Germinal center (tissue), 1 donor: ENCODE measurements around the gene FBXO34.

ENCODE experiments used
- DNase-seq: peaks from one replicate; pipeline ENCODE4 v3.0.0; 2012; ENCODE audit warnings: mixed read lengths, low spot score

The FBXO34 gene

DNA sequence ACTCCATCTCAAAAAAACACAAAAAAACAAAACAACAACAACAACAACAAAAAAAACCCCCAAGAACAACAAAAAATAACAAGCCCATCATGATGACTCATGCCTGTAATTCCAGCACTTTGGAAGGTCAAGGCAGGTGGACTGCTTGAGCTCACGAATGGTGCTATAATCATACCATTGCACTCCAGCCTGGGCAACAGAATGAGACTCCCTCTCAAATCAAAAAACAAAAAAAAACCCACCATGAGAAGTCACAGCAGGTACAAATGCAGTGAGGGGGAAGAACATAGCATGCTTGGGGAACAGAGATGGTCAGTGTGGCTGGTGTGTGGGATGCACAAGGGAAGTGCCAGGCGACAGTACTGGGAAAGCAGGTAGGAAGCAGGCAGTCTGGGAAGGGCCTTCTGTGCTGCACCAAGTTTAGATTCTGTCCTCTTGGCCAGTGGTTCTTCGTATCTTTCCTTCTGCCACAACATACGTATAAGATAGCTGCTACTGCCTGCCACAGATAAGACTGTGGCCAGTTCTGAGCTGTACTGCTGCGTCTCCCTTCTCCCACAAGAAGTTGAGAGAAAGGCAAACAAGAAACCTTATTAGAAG lies 112.4 kb downstream of the FBXO34 start:
- no peak for DNase-seq

DNA sequence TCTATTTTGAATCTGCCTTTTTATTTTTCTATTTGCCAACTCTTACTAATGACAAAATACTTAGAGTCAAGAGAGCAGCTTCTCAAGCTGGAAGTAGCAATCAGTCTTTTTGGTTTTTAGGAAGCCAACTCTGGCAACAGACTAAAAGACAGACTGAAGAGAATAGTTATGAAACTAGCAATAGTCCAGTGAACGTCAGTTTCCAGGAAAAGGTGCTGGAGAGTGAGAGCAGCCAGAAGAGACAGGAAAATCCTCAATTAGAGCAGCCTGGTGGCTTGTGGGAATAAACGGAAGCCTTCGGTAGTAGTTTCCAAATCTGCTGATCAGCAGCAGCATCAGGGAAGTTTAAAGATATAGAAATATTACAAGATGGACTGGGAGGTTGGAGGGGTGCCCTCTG lies 113.3 kb downstream of the FBXO34 start:
- no peak for DNase-seq

DNA sequence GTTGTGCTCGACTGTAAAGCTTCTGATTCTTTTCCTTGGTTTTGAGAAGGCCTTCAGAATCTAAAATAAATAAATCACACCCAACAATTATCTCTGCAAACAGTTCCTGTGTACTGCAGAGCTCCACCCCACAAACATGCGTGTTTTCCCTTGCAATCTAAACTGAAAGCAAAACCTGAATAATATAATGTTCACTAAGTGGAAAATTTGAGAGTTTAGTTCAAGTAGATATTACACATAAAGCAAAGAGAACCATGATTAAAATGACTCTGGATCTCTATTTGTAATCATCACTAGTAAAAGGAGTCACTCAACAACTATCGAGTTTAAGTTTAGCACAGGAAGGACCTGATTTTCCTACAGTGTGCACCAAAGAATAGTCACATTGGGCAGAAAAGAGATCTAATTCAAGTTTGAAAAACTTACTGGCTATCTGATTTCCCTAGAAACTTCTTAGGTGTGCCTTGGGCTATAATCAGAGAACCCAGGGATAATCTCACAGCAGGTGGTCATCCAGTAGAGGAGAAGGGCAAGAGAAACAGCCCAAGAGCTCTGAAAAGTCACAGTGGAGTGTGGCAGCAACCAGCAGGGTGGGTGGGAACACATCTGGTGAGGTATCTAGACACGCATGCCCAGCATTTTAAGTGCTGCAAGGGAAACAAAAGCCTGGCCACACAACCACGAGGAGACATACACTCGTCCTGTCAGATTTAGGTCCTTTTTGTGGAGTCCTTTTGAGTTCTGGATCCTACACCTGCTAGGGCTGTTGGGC lies 115.0 kb downstream of the FBXO34 start:
- DNase-seq = no peak

DNA sequence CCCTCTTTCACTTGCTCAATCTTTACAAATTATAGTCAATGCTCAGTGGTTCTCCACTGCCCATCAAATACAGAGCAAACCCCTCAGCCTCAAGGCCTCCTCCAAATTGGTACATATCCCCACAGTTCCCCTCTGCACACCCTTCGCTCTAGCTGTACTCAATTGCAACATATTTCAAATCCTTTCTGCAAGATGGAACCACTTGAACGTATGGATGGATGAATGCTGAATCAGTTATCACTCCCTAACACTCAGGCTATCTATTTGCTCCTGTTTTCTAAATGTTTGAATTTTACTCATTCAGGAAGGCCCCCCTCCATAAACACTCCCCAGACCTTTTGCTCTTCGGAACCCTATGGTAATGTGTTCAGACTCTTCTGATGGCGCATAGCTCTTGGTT lies 115.9 kb downstream of the FBXO34 start:
- no peak for DNase-seq

DNA sequence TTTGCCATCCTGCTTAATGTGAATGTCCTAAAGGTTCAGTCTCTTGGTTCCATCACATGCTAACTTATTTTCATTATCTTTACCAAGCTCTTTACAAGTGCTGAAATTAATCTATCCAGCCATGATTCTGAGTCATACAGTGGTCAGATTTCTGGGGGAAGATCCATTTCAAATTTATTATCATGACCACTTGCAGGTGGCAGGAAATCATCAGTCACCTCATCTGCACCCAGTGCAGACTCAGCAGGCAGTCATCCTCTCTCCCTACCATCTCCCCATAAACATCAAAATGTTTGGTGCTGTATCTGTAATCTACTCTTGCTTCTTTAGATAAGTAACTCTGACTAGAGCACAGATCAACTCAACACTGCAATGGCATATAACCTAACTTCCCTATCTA lies 116.9 kb downstream of the FBXO34 start:
- no peak for DNase-seq

DNA sequence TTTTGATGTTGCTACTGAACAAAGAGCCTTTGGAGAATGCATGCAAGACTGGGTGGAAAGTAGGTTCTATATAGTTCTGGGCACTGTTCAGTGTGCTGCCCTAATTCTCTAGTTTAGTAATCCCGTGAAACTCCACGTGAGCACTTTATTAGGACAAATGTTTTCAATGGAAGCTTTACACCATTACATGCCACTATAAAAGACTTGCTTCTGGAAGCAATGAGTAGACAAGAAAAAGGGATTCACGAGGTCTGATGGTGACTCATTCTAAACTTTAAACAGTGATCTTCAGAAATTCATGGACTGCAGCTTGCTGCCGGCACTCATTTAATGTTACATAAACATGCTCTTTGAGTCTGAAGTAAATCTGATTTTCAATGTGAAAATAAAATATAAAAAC lies 118.1 kb downstream of the FBXO34 start:
- no peak for DNase-seq

DNA sequence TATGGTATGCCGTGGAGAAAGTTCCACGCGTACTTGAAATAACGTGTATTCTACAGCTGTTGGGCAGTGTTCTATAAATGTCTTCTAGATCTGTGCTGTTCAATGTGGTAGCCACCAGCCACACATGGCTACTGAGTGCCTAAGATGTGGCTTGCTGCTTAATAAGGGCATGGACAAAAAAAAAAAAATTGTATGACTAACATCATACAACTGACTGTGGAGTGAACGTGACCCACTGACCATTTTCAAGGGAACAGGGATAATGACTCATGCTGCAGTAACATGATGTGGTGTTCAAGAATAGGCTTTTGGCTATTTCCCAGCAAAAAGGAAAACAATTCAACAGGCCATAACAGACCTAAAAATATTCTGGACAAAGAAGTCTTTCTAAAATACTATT lies 127.5 kb downstream of the FBXO34 start:
- DNase-seq = no peak

DNA sequence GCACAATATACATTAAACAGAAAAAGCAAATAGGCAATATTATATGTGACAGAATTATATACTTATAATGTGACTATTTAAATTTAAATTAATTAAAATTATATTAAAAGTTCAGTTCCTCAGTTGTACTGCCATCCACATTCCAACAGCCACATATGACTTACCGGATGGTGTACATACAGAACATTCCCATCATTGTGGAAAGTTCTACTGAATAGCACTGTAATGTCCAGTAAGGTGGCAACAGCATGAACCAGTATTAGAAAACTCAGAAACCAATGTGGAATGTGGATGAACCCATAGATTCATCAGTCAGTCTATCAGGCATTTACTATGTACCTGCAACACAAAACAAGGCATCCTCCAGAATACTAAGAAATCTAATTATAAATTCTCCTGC lies 128.0 kb downstream of the FBXO34 start:
- no peak for DNase-seq

DNA sequence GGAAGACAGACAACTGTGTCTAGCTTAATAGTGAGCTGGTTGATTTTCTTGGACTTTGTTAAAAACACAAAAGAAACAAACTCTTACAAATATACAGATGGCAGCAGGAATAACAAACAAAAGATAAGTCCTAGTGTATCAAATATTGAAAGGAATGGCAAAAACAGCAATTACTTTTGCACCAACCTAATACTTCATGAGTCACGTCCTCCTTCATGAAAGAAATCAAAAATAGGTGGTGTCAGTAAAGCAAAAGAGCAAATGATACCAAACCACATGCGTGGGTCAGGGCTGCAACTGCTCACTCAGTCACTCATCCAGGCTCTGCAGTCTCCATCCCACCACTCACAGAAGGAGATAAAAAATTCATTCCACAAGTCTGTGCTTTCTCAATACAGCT lies 128.6 kb downstream of the FBXO34 start:
- DNase-seq = no peak

DNA sequence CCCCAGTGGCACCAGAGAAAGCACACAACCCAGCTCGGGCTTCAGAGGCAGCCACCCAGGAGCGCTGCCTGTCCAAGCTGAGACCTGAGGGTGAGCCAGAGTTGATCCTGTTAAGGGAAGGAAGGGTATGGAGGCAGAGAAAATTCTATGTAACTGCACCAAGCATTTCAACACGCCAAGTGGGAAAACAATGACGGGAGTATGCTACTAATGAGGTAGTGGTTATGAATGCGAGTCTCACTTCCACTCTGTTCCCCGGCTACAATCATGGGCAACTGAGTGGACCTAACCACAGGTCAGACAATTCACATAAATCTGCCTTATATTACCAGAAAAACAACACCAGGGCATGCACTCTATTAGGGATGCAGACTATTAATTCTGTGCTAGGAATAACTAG lies 130.5 kb downstream of the FBXO34 start:
- DNase-seq = no peak
